ENCODE data around the gene CTNNA3.

- TF ChIP-seq CTCF (IDR thresholded peaks at IDR 0.05) (no peak), POLR2A (IDR thresholded peaks at IDR 0.05) (no peak)
These were observed 436.6 kb downstream of the CTNNA3 start for GRCh38 chr10:67259319-67259929.
